RWPE1 (cell line): ENCODE results near the gene MCCC1.

Experiments used
- CTCF ChIA-PET: fragments of 350-600 bp; sonication (Branson Sonifier 250); formaldehyde crosslinking; extraction: SDS; loops from one replicate; lab custom pipeline; 2021; lab: Yijun Ruan, JAX
- POLR2A ChIA-PET: fragments of 400-600 bp; formaldehyde crosslinking; extraction: SDS; loops from one replicate; lab custom pipeline; 2020; ENCODE audit warnings: antibody characterized with exemption; ENCODE audit not compliant: low non-redundant PET; lab: Yijun Ruan, JAX
- DNase-seq: peaks from one replicate; pipeline ENCODE4 v3.0.0; 2012; ENCODE audit warnings: low spot score
- H3K27ac ChIP-seq: fragments of 450-650 bp; 2 replicates; pipeline ENCODE4 v1.5.1; 2017
- CTCF ChIP-seq: fragments of 450-650 bp; conservative IDR thresholded peaks from 2 replicates; pipeline ENCODE4 v1.5.1; 2017; ENCODE audit warnings: low read depth, mild to moderate bottlenecking

MCCC1 gene

GRCh38 chr3:183064475-183064874, 34.8 kb downstream of the MCCC1 start:
- ChIA-PET POLR2A (no interaction called here), CTCF (no interaction called here)
- no peak for DNase-seq
- no peak overlapping the region for H3K27ac ChIP-seq
- TF ChIP-seq CTCF, result no peak

GRCh38 chr3:183061391-183062172, 37.7 kb downstream of the MCCC1 start:
- no peak for TF ChIP-seq CTCF
- POLR2A ChIA-PET, result interaction anchor here (0.6 kb wide), 1 partner anchor 230 kb away, joined by 3 read pairs; no protein-coding TSS in a partner anchor
- CTCF ChIA-PET, result no interaction called here
- no peak overlapping the region for H3K27ac ChIP-seq
- no peak for DNase-seq

GRCh38 chr3:183058351-183058750, 40.9 kb downstream of the MCCC1 start:
- no peak for TF ChIP-seq CTCF
- POLR2A ChIA-PET, result no interaction called here
- CTCF ChIA-PET, result interaction anchor here (0.6 kb wide), 1 partner anchor 18 kb away, joined by 3 read pairs; no protein-coding TSS in a partner anchor

GRCh38 chr3:183050706-183051105, 48.6 kb downstream of the MCCC1 start:
- H3K27ac ChIP-seq, result no peak overlapping the region
- TF ChIP-seq CTCF, result no peak
- no peak for DNase-seq
- ChIA-PET POLR2A (no interaction called here), CTCF (no interaction called here)

More at GRCh38 chr3:183058351-183058750, 40.9 kb downstream of the MCCC1 start:
- DNase-seq, result no peak
- H3K27ac ChIP-seq, result no peak overlapping the region

- CTCF ChIA-PET, result interaction anchor here (1.1 kb wide), 1 partner anchor 13 kb away, joined by 3 read pairs; no protein-coding TSS in a partner anchor
Observed at GRCh38 chr3:183046883-183047282, 52.4 kb downstream of the MCCC1 start.

More at GRCh38 chr3:183046883-183047282, 52.4 kb downstream of the MCCC1 start:
- DNase-seq, result no peak
- no peak for TF ChIP-seq CTCF
- no peak overlapping the region for H3K27ac ChIP-seq
- POLR2A ChIA-PET, result no interaction called here
